Measurements from ENCODE around the gene NDUFB10. TPM values are rescaled to one million over a fixed set of nuclear protein-coding genes. Genes with fewer than 3 reads are reported as not detected.

NDUFB10 gene
- total RNA-seq, 2 donors from 2014 or later: 39.2 to 86.1 TPM

GRCh38 chr16:1916640-1916990 is 42.7 kb upstream of the NDUFB10 start:
- DNase-seq (no peak), ATAC-seq (no peak)
- no peak overlapping the region for H3K27ac ChIP-seq
- peaks cover 25% of the 10 kb centered on the region for H3K4me1 ChIP-seq
- WGBS, 2 donors: 34 to 36% methylated on average over 5 of the region's 5 CpGs
- intact Hi-C loops (cut with DNase I): no loop called here
- peaks cover 0 to 40% of the 10 kb centered on the region in 2 donors for H3K27me3 ChIP-seq
- TF ChIP-seq POLR2A (IDR thresholded peaks at IDR 0.05): no peak
- TF ChIP-seq CTCF (IDR thresholded peaks at IDR 0.05): no peak
- H3K9me3 ChIP-seq: no peaks in the 10 kb centered on the region
- H3K4me3 ChIP-seq: no peak overlapping the region
- no peaks in the 10 kb centered on the region for H3K36me3 ChIP-seq (replicated peaks in 1 of 2; ENCODE audit: insufficient read depth in 1 of 2, low read depth in 2 of 2)

DNA sequence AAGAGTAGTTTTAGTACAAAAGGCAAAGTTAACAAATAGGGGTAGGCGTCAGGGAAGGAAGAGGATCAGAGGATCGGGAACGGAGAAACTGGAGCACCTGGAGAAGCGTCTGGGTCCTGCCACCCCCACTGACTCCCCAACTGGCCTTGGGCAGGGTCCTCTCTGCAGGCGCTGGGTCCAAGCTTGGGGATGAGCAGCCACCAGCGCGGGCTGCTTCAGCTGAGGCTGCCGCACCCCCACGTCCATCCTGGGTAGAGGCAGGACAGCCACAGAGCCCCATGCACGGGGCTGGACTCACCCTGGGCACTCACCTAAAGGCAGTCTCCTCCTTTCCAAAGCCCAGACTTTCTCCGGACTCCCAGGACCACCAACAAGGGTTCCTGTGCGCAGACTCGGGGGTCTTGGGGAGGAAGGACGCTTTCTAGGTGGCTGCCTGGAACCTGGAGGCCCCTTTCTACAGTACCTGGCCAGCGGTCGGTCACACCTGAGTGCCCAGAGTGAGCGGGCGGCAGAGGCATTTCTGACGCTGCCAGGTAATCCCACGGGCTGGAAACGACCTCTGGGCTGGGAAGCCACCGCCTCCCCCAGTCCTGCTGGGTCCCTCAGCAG is 42.2 kb upstream of the NDUFB10 start:
- ATAC-seq (no peak), DNase-seq (no peak)
- H3K4me1 ChIP-seq: peaks cover 25% of the 10 kb centered on the region
- TF ChIP-seq CTCF (IDR thresholded peaks at IDR 0.05) (no peak), POLR2A (IDR thresholded peaks at IDR 0.05) (no peak)
- H3K4me3 ChIP-seq: no peak overlapping the region
- intact Hi-C loops (cut with DNase I): no loop called here
- no peaks in the 10 kb centered on the region for H3K9me3 ChIP-seq
- 16 to 31% methylated on average over 6 to 22 of the region's 22 CpGs for WGBS, 2 donors
- no peaks in the 10 kb centered on the region for H3K36me3 ChIP-seq (replicated peaks in 1 of 2; ENCODE audit: insufficient read depth in 1 of 2, low read depth in 2 of 2)
- H3K27ac ChIP-seq: no peak overlapping the region
- H3K27me3 ChIP-seq: peaks cover 0 to 40% of the 10 kb centered on the region in 2 donors

DNA sequence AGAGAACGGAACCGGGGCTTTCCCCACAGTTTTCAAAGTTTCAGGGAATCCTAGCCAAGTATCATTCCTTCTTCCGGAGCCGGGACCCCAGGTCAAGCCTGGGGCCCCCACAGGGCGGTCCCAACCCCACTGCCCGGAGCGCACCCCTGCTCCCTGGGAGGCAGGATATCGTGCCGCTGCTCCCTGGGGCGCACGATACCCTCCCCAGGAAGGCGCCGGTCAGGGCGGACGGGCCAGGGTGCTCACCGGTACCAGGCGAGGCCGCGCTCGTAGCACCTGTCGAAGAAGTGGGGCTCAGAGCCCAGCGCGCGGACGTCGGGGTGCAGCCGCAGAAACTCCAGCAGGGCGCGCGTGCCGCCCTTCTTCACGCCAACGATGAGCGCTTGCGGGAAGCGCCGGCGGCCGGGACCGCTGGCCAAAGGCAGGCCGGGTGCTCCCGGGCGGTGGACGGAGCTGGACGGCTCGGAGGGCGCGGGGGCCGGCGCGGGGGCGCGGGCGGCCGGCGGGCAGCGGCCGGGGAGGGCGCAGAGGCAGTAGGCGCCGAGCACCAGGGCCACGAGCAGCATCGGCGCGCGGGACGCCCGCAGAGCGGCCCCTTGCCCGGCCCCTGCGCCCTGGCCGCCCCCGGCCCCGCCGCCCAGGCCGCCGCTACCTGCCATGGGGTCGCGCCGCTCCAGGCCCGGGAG is 41.5 kb upstream of the NDUFB10 start:
- no peak for TF ChIP-seq CTCF (IDR thresholded peaks at IDR 0.05)
- TF ChIP-seq POLR2A (IDR thresholded peaks at IDR 0.05): no peak
- no peak overlapping the region for H3K27ac ChIP-seq
- H3K36me3 ChIP-seq (replicated peaks in 1 of 2; ENCODE audit: insufficient read depth in 1 of 2, low read depth in 2 of 2): no peaks in the 10 kb centered on the region
- 1% methylated on average over 70 of the region's 81 CpGs; no CpG with 5 or more reads in 1 of the 2 donors for WGBS, 2 donors
- no peak for ATAC-seq
- intact Hi-C loops (cut with DNase I): no loop called here
- no peaks in the 10 kb centered on the region for H3K9me3 ChIP-seq
- peaks cover 25% of the 10 kb centered on the region for H3K4me1 ChIP-seq
- DNase-seq: no peak
- H3K27me3 ChIP-seq: peaks cover 0 to 40% of the 10 kb centered on the region in 2 donors
- no peak overlapping the region for H3K4me3 ChIP-seq

DNA sequence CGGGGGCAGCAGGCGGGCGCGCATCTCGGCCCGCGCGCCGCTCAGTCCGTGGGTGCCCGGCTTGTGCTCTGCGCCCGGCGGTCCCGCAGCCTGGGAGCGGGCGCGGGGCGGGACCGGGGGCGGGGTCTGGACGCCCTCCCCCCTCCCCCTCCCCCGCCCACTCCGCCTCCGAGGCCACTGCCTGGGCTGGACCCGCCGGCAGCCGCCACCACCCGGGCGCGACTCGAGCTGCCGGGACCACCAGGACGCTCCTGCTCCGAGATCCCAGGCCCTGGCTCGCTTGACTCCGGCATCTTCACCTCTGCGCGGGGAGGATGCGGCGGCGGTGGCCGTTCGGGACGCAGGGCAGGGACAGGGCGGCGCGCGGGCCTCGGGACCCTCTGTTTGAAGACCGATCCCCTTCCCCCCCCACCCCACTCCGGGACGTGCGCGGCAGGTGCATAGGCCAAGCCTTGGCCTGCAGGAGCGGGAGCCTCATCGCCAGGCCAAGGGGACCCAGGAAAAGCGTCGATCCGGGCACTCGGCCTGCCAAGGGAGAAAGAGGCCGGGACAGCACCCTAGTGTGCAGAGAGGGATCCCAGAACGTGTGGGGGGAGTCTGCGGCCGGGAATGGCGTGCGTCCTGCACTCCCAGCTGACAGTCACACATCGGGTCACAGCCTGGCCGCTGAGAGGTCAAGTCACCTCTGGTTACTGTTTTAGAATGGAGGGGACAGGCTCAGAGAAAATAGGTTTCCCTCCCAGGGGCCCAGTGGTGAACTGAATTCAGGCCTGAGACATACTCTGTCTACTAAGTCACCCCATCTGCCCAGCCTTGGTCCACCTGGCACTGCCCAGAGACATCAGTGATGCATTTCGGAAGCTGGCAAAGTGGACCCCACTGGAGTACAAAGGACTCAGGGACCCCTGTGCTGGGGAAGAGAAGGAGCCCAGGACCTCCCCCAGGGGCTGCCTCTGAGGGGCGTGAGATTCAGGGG is 40.7 kb upstream of the NDUFB10 start, which contains the start of gene HS3ST6:
HS3ST6 (minus strand) TSS at position 65 of the 976 bp plus-strand sequence. CDS start 92 bp downstream, outside the sequence.
- H3K4me3 ChIP-seq: no peak within 1 kb of the TSS
- H3K9me3 ChIP-seq: no peaks in the 10 kb centered on the region
- DNase-seq: no peak
- ATAC-seq: no peak
- no peaks in the 10 kb centered on the region for H3K36me3 ChIP-seq (replicated peaks in 1 of 2; ENCODE audit: insufficient read depth in 1 of 2, low read depth in 2 of 2)
- TF ChIP-seq POLR2A (IDR thresholded peaks at IDR 0.05): no peak
- no peak for TF ChIP-seq CTCF (IDR thresholded peaks at IDR 0.05)
- H3K27ac ChIP-seq: no peak within 1 kb of the TSS
- peaks cover 20% of the 10 kb centered on the region for H3K4me1 ChIP-seq
- intact Hi-C loops (cut with DNase I): no loop called here
- 6 to 17% methylated on average over 13 to 60 of the region's 71 CpGs for WGBS, 2 donors
- peaks cover 0 to 40% of the 10 kb centered on the region in 2 donors for H3K27me3 ChIP-seq

All from body of pancreas (tissue), 4 donors.